Lower leg skin (tissue), 4 donors: Measurements from ENCODE around the gene APOL6. TPM values are rescaled to one million over a fixed set of nuclear protein-coding genes. Genes with fewer than 3 reads are reported as not detected.

ENCODE experiments used
- DNase-seq, 2 donors: peaks; one replicate each; pipeline ENCODE4 v3.0.0-alpha.2; 2019; ENCODE audit warnings: low spot score in 2 of 2
- H3K4me3 ChIP-seq: fragments of 200-600 bp; sonication (generic); 2 replicates; pipeline ENCODE4 v1.5.1; 2017; ENCODE audit warnings: mild to moderate bottlenecking, low read depth; ENCODE audit not compliant: poor library complexity, severe bottlenecking
- POLR2A ChIP-seq, 2 donors: fragments of 450-650 bp; IDR thresholded peaks; one replicate each; pipeline ENCODE4 v1.6.1; 2016 to 2017; ENCODE audit warnings: antibody characterized with exemption in 2 of 2, mild to moderate bottlenecking in 1 of 2, moderate library complexity in 1 of 2
- WGBS, 2 donors: methylation state at CpG; one replicate each; pipeline ENCODE4 v1.1.5; 2018; 5-methylcytosine and 5-hydroxymethylcytosine counted together
- intact Hi-C: fragments of 100-400 bp; cut with DNase I; formaldehyde crosslinking; loops from one replicate; pipeline ENCODE4 v1.15.0; 2023; ENCODE audit warnings: low total_unique reads
- total RNA-seq, 4 donors: library from RNA; depleted of rRNA; stranded (reverse); fragments of >200 nt; gene quantifications; one replicate each; pipeline ENCODE4 v1.1.0, GENCODE V29; 2016
- TF ChIP-seq, protein P1 (sequence below), 3 donors: fragments of 450-650 bp; IDR thresholded peaks; one replicate each; pipeline ENCODE4 v1.5.1; 2016; ENCODE audit warnings: antibody characterized with exemption in 3 of 3, mild to moderate bottlenecking in 3 of 3, moderate library complexity in 2 of 3

The APOL6 gene
- total RNA-seq, 4 donors from 2014 or later = 3.0 to 3.9 (median 3.8) TPM

GRCh38 chr22:35634943-35635540, 13.2 kb upstream of the APOL6 start:
- TF ChIP-seq, protein P1, sequence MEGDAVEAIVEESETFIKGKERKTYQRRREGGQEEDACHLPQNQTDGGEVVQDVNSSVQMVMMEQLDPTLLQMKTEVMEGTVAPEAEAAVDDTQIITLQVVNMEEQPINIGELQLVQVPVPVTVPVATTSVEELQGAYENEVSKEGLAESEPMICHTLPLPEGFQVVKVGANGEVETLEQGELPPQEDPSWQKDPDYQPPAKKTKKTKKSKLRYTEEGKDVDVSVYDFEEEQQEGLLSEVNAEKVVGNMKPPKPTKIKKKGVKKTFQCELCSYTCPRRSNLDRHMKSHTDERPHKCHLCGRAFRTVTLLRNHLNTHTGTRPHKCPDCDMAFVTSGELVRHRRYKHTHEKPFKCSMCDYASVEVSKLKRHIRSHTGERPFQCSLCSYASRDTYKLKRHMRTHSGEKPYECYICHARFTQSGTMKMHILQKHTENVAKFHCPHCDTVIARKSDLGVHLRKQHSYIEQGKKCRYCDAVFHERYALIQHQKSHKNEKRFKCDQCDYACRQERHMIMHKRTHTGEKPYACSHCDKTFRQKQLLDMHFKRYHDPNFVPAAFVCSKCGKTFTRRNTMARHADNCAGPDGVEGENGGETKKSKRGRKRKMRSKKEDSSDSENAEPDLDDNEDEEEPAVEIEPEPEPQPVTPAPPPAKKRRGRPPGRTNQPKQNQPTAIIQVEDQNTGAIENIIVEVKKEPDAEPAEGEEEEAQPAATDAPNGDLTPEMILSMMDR (IDR thresholded peaks at IDR 0.05) = no peak
- TF ChIP-seq POLR2A (IDR thresholded peaks at IDR 0.05) = no peak
- no peak overlapping the region for H3K4me3 ChIP-seq
- intact Hi-C loops = no loop called here
- no peak for DNase-seq
- 84 to 89% methylated on average over 3 of the region's 3 CpGs for WGBS, 2 donors

GRCh38 chr22:35637254-35637653, 11.0 kb upstream of the APOL6 start:
- WGBS, 2 donors = 84 to 86% methylated on average over 5 of the region's 5 CpGs
- intact Hi-C loops = no loop called here
- TF ChIP-seq, protein P1 (IDR thresholded peaks at IDR 0.05) = no peak
- TF ChIP-seq POLR2A (IDR thresholded peaks at IDR 0.05) = no peak
- no peak for DNase-seq
- H3K4me3 ChIP-seq = no peak overlapping the region

DNA sequence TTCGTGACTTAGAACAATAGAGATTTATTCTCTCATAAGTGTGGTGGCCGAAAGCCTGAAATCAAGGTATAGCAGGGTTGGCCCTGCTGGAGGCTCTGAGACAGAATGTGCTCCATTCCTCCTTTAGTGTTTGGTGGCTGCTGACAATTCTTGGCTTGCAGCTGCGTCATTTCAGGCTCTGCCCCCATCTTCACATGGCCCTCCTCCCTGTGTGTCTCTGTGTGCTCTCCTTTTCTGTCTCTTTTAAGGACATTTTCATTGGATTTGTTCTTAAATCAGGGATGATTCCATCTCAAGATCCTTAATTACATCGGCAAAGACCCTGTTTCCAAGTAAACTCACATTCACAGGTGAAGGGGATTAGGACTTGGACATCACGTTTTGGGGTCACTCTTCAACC, 10.2 kb upstream of the APOL6 start:
- H3K4me3 ChIP-seq = no peak overlapping the region
- 53 to 56% methylated on average over 5 of the region's 5 CpGs for WGBS, 2 donors
- no peak for DNase-seq
- TF ChIP-seq POLR2A (IDR thresholded peaks at IDR 0.05) = no peak
- TF ChIP-seq, protein P1 (IDR thresholded peaks at IDR 0.05) = no peak
- intact Hi-C loops = no loop called here

- peak; percentile 75 to 97 for DNase-seq
- intact Hi-C loops = no loop called here
These were observed 9.8 kb upstream of the APOL6 start for GRCh38 chr22:35638410-35638809.

GRCh38 chr22:35641494-35642120, 6.6 kb upstream of the APOL6 start:
- intact Hi-C loops = no loop called here
- no peak overlapping the region for H3K4me3 ChIP-seq
- TF ChIP-seq, protein P1 (IDR thresholded peaks at IDR 0.05) = no peak
- no peak for TF ChIP-seq POLR2A (IDR thresholded peaks at IDR 0.05)
- peak in 1 of 2 donors; percentile 57 for DNase-seq
- 82% methylated on average over 7 of the region's 7 CpGs for WGBS, 2 donors

More at GRCh38 chr22:35638410-35638809, 9.8 kb upstream of the APOL6 start:
- WGBS, 2 donors = 26 to 43% methylated on average over 13 of the region's 13 CpGs
- TF ChIP-seq, protein P1 (IDR thresholded peaks at IDR 0.05) = no peak
- no peak for TF ChIP-seq POLR2A (IDR thresholded peaks at IDR 0.05)
- no peak overlapping the region for H3K4me3 ChIP-seq
